SU-DHL-6 (cell line): ENCODE data around the gene SPSB3.

Experiments used
- H2AFZ ChIP-seq: fragments of 200-600 bp; sonication (generic); 2 replicates; pipeline ENCODE4 v1.6.1; 2014; ENCODE audit warnings: low read depth, mild to moderate bottlenecking, moderate library complexity, mixed read lengths, antibody characterized with exemption, low read length; ENCODE audit not compliant: severe bottlenecking
- H3F3A ChIP-seq: fragments of 200-600 bp; shearing (Covaris generic); 2 replicates; pipeline ENCODE4 v1.6.0; 2016; ENCODE audit warnings: antibody characterized with exemption, mild to moderate bottlenecking; ENCODE audit not compliant: insufficient read depth
- H3K27ac ChIP-seq: fragments of 200-600 bp; sonication (generic); 2 replicates; pipeline ENCODE4 v1.5.1; 2016; ENCODE audit warnings: low read depth, mild to moderate bottlenecking, low read length, moderate library complexity, mixed read lengths
- H3K27me3 ChIP-seq: fragments of 200-600 bp; sonication (generic), shearing (Covaris generic); 2 replicates; pipeline ENCODE4 v1.6.0; 2014; ENCODE audit warnings: mild to moderate bottlenecking, low read length
- H3K36me3 ChIP-seq: fragments of 200-600 bp; sonication (generic); 2 replicates; pipeline ENCODE4 v1.6.1; 2014; ENCODE audit warnings: mild to moderate bottlenecking, low read length, mixed read lengths
- H3K4me2 ChIP-seq: fragments of 300-600, 200-600 bp; shearing (Covaris generic), sonication (generic); 2 replicates; pipeline ENCODE4 v1.6.0; 2014; ENCODE audit warnings: low read length, low read depth, mild to moderate bottlenecking; ENCODE audit not compliant: poor library complexity, severe bottlenecking
- H3K4me3 ChIP-seq: fragments of 200-600 bp; sonication (generic); 2 replicates; pipeline ENCODE4 v1.5.1; 2014; ENCODE audit warnings: antibody characterized with exemption, low read length, mild to moderate bottlenecking, mixed read lengths; ENCODE audit not compliant: insufficient read depth, poor library complexity, severe bottlenecking
- H3K79me2 ChIP-seq: fragments of 200-600 bp; sonication (generic); 2 replicates; pipeline ENCODE4 v1.6.1; 2014; ENCODE audit warnings: mild to moderate bottlenecking, low read length, moderate library complexity; ENCODE audit not compliant: insufficient read depth
- H3K9ac ChIP-seq: fragments of 200-600 bp; sonication (generic); 2 replicates; pipeline ENCODE4 v1.7.0; 2014; ENCODE audit warnings: mild to moderate bottlenecking, low read length
- H3K9me2 ChIP-seq: fragments of 200-600 bp; sonication (generic); replicated peaks from 2 replicates; pipeline ENCODE4 v1.6.1; 2014; ENCODE audit warnings: low read length; ENCODE audit not compliant: insufficient read depth
- H3K9me3 ChIP-seq: fragments of 200-600 bp; sonication (generic); 2 replicates; pipeline ENCODE4 v1.6.1; 2014; ENCODE audit warnings: low read length, mixed read lengths; ENCODE audit not compliant: insufficient read depth
- H4K20me1 ChIP-seq: fragments of 200-600 bp; sonication (generic); 2 replicates; pipeline ENCODE4 v1.6.1; 2014; ENCODE audit warnings: low read depth, mild to moderate bottlenecking, antibody characterized with exemption, low read length, moderate library complexity, mixed read lengths
- EZH2phosphoT487 ChIP-seq: fragments of 200-600 bp; sonication (generic), shearing (Covaris generic); conservative IDR thresholded peaks from 2 replicates; pipeline ENCODE4 v1.6.1; 2018; ENCODE audit warnings: mild to moderate bottlenecking, antibody characterized with exemption, low read length, moderate library complexity, mixed read lengths
- TF ChIP-seq, protein P1 (sequence below): fragments of 200-600 bp; sonication (generic); IDR thresholded peaks from one replicate; pipeline ENCODE4 v1.5.1; 2017; ENCODE audit warnings: antibody characterized with exemption, mild to moderate bottlenecking, low read length, moderate library complexity; ENCODE audit not compliant: insufficient read depth, poor library complexity, severe bottlenecking

The SPSB3 gene

DNA sequence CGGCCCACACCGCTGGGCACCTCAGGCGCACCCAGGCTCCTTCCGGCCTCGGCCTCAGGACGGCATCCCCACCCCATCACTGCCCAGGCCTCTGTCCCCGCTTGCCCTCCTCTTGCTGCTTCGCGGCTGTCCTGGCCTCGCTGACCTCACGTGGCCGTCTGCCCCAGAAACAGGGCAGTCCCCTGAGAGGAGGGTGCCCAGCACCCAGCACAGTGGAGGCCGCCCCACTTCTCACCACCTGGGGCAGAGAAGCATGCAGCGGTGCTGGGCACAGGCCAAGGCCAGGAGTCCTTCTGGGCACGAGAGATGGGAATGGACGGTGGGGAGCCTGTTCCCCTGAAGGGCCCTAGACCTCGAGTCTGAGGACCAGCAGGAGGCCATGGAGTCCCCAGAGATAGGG is 35.3 kb upstream of the SPSB3 start:
- no peak overlapping the region for H3K4me2 ChIP-seq
- H4K20me1 ChIP-seq: no peaks in the 10 kb centered on the region
- no peaks in the 10 kb centered on the region for H3K79me2 ChIP-seq
- H3K27me3 ChIP-seq: no peaks in the 10 kb centered on the region
- no peaks in the 10 kb centered on the region for H3K36me3 ChIP-seq
- TF ChIP-seq, protein P1, sequence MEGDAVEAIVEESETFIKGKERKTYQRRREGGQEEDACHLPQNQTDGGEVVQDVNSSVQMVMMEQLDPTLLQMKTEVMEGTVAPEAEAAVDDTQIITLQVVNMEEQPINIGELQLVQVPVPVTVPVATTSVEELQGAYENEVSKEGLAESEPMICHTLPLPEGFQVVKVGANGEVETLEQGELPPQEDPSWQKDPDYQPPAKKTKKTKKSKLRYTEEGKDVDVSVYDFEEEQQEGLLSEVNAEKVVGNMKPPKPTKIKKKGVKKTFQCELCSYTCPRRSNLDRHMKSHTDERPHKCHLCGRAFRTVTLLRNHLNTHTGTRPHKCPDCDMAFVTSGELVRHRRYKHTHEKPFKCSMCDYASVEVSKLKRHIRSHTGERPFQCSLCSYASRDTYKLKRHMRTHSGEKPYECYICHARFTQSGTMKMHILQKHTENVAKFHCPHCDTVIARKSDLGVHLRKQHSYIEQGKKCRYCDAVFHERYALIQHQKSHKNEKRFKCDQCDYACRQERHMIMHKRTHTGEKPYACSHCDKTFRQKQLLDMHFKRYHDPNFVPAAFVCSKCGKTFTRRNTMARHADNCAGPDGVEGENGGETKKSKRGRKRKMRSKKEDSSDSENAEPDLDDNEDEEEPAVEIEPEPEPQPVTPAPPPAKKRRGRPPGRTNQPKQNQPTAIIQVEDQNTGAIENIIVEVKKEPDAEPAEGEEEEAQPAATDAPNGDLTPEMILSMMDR: no peak
- TF ChIP-seq EZH2phosphoT487: no peak
- H3K4me3 ChIP-seq: no peak overlapping the region
- H3K9me3 ChIP-seq: no peaks in the 10 kb centered on the region
- no peak overlapping the region for H2AFZ ChIP-seq
- H3F3A ChIP-seq: no peaks in the 10 kb centered on the region
- H3K9ac ChIP-seq: no peak overlapping the region
- H3K27ac ChIP-seq: no peak overlapping the region
- H3K9me2 ChIP-seq: no peaks in the 10 kb centered on the region

DNA sequence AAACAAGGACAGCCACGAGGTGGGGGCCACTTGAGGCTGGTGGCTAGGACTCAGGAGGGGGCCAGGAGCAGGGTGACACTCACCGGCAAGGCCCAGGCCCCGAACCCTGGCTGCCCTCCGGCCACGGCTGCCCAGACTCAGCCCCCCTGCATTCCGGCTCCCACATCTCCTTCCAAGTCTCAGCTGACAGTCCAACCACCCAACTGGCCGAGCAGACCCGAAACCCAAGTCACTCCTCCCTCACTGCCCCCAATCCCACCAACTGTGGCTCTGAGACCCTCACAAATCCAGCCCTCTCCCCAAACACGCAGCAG is 34.9 kb upstream of the SPSB3 start:
- no peaks in the 10 kb centered on the region for H3K36me3 ChIP-seq
- H3F3A ChIP-seq: no peaks in the 10 kb centered on the region
- H3K27me3 ChIP-seq: no peaks in the 10 kb centered on the region
- no peaks in the 10 kb centered on the region for H3K9me2 ChIP-seq
- H2AFZ ChIP-seq: no peak overlapping the region
- no peak overlapping the region for H3K4me3 ChIP-seq
- no peak overlapping the region for H3K27ac ChIP-seq
- no peaks in the 10 kb centered on the region for H4K20me1 ChIP-seq
- TF ChIP-seq, protein P1: no peak
- no peak for TF ChIP-seq EZH2phosphoT487
- no peaks in the 10 kb centered on the region for H3K79me2 ChIP-seq
- no peak overlapping the region for H3K4me2 ChIP-seq
- H3K9me3 ChIP-seq: no peaks in the 10 kb centered on the region
- H3K9ac ChIP-seq: no peak overlapping the region

GRCh38 chr16:1816396-1817275 is 34.3 kb upstream of the SPSB3 start:
- H3K4me2 ChIP-seq: no peak overlapping the region
- no peak overlapping the region for H2AFZ ChIP-seq
- H3F3A ChIP-seq: no peaks in the 10 kb centered on the region
- H3K79me2 ChIP-seq: no peaks in the 10 kb centered on the region
- H3K9me3 ChIP-seq: no peaks in the 10 kb centered on the region
- H3K9me2 ChIP-seq: no peaks in the 10 kb centered on the region
- no peaks in the 10 kb centered on the region for H4K20me1 ChIP-seq
- no peak overlapping the region for H3K9ac ChIP-seq
- TF ChIP-seq, protein P1: no peak
- TF ChIP-seq EZH2phosphoT487: no peak
- H3K4me3 ChIP-seq: no peak overlapping the region
- H3K27ac ChIP-seq: no peak overlapping the region
- H3K36me3 ChIP-seq: no peaks in the 10 kb centered on the region
- no peaks in the 10 kb centered on the region for H3K27me3 ChIP-seq
